ENCODE data around the gene TNIK. TPM values are rescaled to one million over a fixed set of nuclear protein-coding genes. Genes with fewer than 3 reads are reported as not detected.

TNIK gene
- polyA plus RNA-seq, 1 donor from 2014 or later: 19.3 TPM

GRCh38 chr3:171169866-171170265 lies 290.3 kb downstream of the TNIK start:
- H3F3A ChIP-seq (ENCODE audit: insufficient read depth, low read length, poor library complexity, severe bottlenecking): no peaks in the 10 kb centered on the region
- H3K79me2 ChIP-seq (replicated peaks; ENCODE audit: insufficient read depth, low read length): no peaks in the 10 kb centered on the region
- peaks cover 10% of the 10 kb centered on the region for H3K36me3 ChIP-seq (ENCODE audit: insufficient read depth, low read length)
- no peaks in the 10 kb centered on the region for H4K20me1 ChIP-seq (ENCODE audit: insufficient read depth)
- H2AFZ ChIP-seq (ENCODE audit: low read depth, low read length): no peak overlapping the region
- H3K27ac ChIP-seq (ENCODE audit: low read length): no peak overlapping the region
- H3K9me3 ChIP-seq (ENCODE audit: low read length): no peaks in the 10 kb centered on the region
- TF ChIP-seq POLR2AphosphoS5 (IDR thresholded peaks at IDR 0.05) (no peak), SMC3 (conservative IDR thresholded peaks at IDR 0.05; ENCODE audit: poor library complexity) (no peak), MXI1 (conservative IDR thresholded peaks at IDR 0.05; ENCODE audit: poor library complexity, severe bottlenecking) (no peak), RAD21 (conservative IDR thresholded peaks at IDR 0.05) (no peak), REST (IDR thresholded peaks at IDR 0.05; ENCODE audit: borderline replicate concordance) (no peak), EZH2 (IDR thresholded peaks at IDR 0.05; ENCODE audit: borderline replicate concordance, insufficient read depth, low read length, poor library complexity, severe bottlenecking) (no peak), EP300 (conservative IDR thresholded peaks at IDR 0.05; ENCODE audit: poor library complexity, severe bottlenecking) (no peak), TAF1 (IDR thresholded peaks at IDR 0.05; ENCODE audit: low read depth) (no peak), CTCF (IDR thresholded peaks at IDR 0.05; ENCODE audit: poor library complexity, severe bottlenecking) (no peak)
- no peak overlapping the region for H3K4me3 ChIP-seq (ENCODE audit: low read length)
- no peak overlapping the region for H3K4me2 ChIP-seq (ENCODE audit: low read length)
- no peaks in the 10 kb centered on the region for H3K27me3 ChIP-seq (ENCODE audit: insufficient read depth, low read depth, low read length)
- no peaks in the 10 kb centered on the region for H3K9me2 ChIP-seq (ENCODE audit: insufficient read depth, low read length)
- H3K9ac ChIP-seq (ENCODE audit: low read length): no peak overlapping the region

- H3K9me2 ChIP-seq (ENCODE audit: insufficient read depth, low read length): no peaks in the 10 kb centered on the region
- TF ChIP-seq EZH2 (IDR thresholded peaks at IDR 0.05; ENCODE audit: borderline replicate concordance, insufficient read depth, low read length, poor library complexity, severe bottlenecking) (no peak), MXI1 (conservative IDR thresholded peaks at IDR 0.05; ENCODE audit: poor library complexity, severe bottlenecking) (no peak), POLR2AphosphoS5 (IDR thresholded peaks at IDR 0.05) (no peak), CTCF (IDR thresholded peaks at IDR 0.05; ENCODE audit: poor library complexity, severe bottlenecking) (no peak), SMC3 (conservative IDR thresholded peaks at IDR 0.05; ENCODE audit: poor library complexity) (no peak), TAF1 (IDR thresholded peaks at IDR 0.05; ENCODE audit: low read depth) (no peak), EP300 (conservative IDR thresholded peaks at IDR 0.05; ENCODE audit: poor library complexity, severe bottlenecking) (no peak), REST (IDR thresholded peaks at IDR 0.05; ENCODE audit: borderline replicate concordance) (no peak), RAD21 (conservative IDR thresholded peaks at IDR 0.05) (no peak)
- no peaks in the 10 kb centered on the region for H3F3A ChIP-seq (ENCODE audit: insufficient read depth, low read length, poor library complexity, severe bottlenecking)
- H3K36me3 ChIP-seq (ENCODE audit: insufficient read depth, low read length): peaks cover 10% of the 10 kb centered on the region
- H3K79me2 ChIP-seq (replicated peaks; ENCODE audit: insufficient read depth, low read length): no peaks in the 10 kb centered on the region
- no peak overlapping the region for H3K4me2 ChIP-seq (ENCODE audit: low read length)
- H3K27me3 ChIP-seq (ENCODE audit: insufficient read depth, low read depth, low read length): no peaks in the 10 kb centered on the region
- no peak overlapping the region for H3K9ac ChIP-seq (ENCODE audit: low read length)
- H2AFZ ChIP-seq (ENCODE audit: low read depth, low read length): no peak overlapping the region
- H3K4me3 ChIP-seq (ENCODE audit: low read length): no peak overlapping the region
- H3K9me3 ChIP-seq (ENCODE audit: low read length): no peaks in the 10 kb centered on the region
- no peaks in the 10 kb centered on the region for H4K20me1 ChIP-seq (ENCODE audit: insufficient read depth)
- no peak overlapping the region for H3K27ac ChIP-seq (ENCODE audit: low read length)
Measured at GRCh38 chr3:171169443-171169842, 290.8 kb downstream of the TNIK start.
